ENCODE results near the gene GPER1.

- TF ChIP-seq GATA3 (IDR thresholded peaks at IDR 0.05; ENCODE audit: low read depth, low read length) (no peak), GATA2 (IDR thresholded peaks at IDR 0.05; ENCODE audit: low read depth, low read length) (no peak)
Measured at GRCh38 chr7:1061180-1061579, 26.7 kb upstream of the GPER1 start.

All from SH-SY5Y (cell line).